ENCODE results near the gene SMIM21. TPM values are rescaled to one million over a fixed set of nuclear protein-coding genes. Genes with fewer than 3 reads are reported as not detected.

The SMIM21 gene
- total and polyA plus RNA-seq, 2 of the 8 experiments (the other 6 are each of a cell fraction or from before 2014, with no cell fraction given), result not detected

DNA sequence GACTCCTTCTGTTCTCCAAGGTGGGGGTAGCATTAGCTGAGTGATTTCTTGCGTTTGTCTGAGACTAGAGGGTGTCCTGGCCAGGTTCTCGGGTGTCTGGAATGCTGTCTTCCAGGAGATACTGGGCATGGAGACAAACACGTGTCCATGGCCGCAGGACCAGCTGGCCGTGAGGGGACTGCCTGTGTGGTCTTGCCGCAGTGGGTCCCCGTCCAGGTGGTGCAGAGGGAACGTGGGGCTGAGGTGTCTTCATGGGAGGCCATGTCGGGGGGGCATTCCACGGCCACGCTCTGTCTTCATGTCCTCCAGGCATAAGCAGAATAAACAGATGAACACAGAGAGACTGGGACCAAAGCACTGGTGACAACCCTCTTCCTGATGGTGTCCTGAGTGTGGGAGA is 66.6 kb downstream of the SMIM21 start:
- DNase-seq (ENCODE audit: low read depth in 1 of 2, low spot score in 2 of 2) (no peak), FAIRE-seq (no peak)
- Histone ChIP-seq H2BK15ac (ENCODE audit: low read length) (no peak overlapping the region), H3K27me3 (replicated peaks in 1 of 4; ENCODE audit: control insufficient read depth in 3 of 4, extremely low read depth in 1 of 4, insufficient read depth in 3 of 4, low read length in 3 of 4) (no peaks in the 10 kb centered on the region), H4K91ac (replicated peaks; ENCODE audit: insufficient read length, low read length) (peak overlapping the region; percentile 31), H2AK5ac (ENCODE audit: low read depth, low read length) (peak overlapping the region; percentile 17), H3K4ac (replicated peaks; ENCODE audit: insufficient read length, low read depth, low read length) (no peak overlapping the region), H3K4me1 (replicated peaks in 1 of 4; ENCODE audit: control insufficient read depth in 3 of 4, insufficient read depth in 4 of 4, low read length in 3 of 4) (no peaks in the 10 kb centered on the region; a peak in 1 of 7 replicates), H3K79me2 (ENCODE audit: control insufficient read depth in 1 of 2, insufficient read depth in 2 of 2, low read length in 2 of 2) (no peaks in the 10 kb centered on the region), H3K36me3 (ENCODE audit: control insufficient read depth in 2 of 4, insufficient read depth in 4 of 4, low read length in 3 of 4) (no peaks in the 10 kb centered on the region), H3K23me2 (ENCODE audit: low read depth, low read length) (peaks cover 7% of the 10 kb centered on the region; the same call in 1 of the 2 replicates), H3K9ac (replicated peaks in 1 of 4; ENCODE audit: extremely low read depth in 1 of 4, low read depth in 3 of 4, low read length in 3 of 4) (no peak overlapping the region), H3K18ac (ENCODE audit: extremely low read depth, low read length) (no peak overlapping the region), H4K20me1 (replicated peaks in 1 of 2; ENCODE audit: control insufficient read depth in 1 of 2, insufficient read depth in 2 of 2, low read length in 2 of 2) (peaks cover 0 to 4% of the 10 kb centered on the region in 2 experiments), H3K9me3 (ENCODE audit: insufficient read depth in 2 of 2, low read depth in 1 of 2, low read length in 1 of 2) (peaks cover 5 to 6% of the 10 kb centered on the region in 2 experiments; a peak in 1 of 4 replicates), H3K56ac (replicated peaks; ENCODE audit: insufficient read length, low read depth, low read length) (no peak overlapping the region), H3K4me3 (ENCODE audit: extremely low read depth in 1 of 4, insufficient read depth in 2 of 4, low read depth in 3 of 4, low read length in 4 of 4) (no peak overlapping the region), H3K79me1 (ENCODE audit: low read depth, low read length) (no peaks in the 10 kb centered on the region), H2BK20ac (ENCODE audit: low read length) (no peak overlapping the region), H2BK5ac (ENCODE audit: low read depth, low read length) (peak overlapping the region; percentile 67; the same call in 1 of the 2 replicates), H4K8ac (ENCODE audit: extremely low read depth, insufficient read depth, low read length) (no peak overlapping the region), H3K4me2 (ENCODE audit: insufficient read depth in 1 of 2, low read depth in 2 of 2, low read length in 2 of 2) (no peak overlapping the region), H4K5ac (ENCODE audit: insufficient read length, low read depth, low read length) (no peak overlapping the region), H2AFZ (ENCODE audit: low read length) (no peak overlapping the region), H2BK12ac (ENCODE audit: low read depth, low read length) (peak overlapping the region; percentile 83; the same call in 1 of the 2 replicates), H3K23ac (ENCODE audit: insufficient read length) (no peak overlapping the region), H3K14ac (ENCODE audit: insufficient read length) (peak overlapping the region; percentile 28), H2BK120ac (replicated peaks; ENCODE audit: low read depth, low read length) (no peak overlapping the region), H3K27ac (ENCODE audit: low read depth, low read length) (no peak overlapping the region)
- WGBS, 2 experiments (ENCODE audit: extremely low coverage in 1 of 2, insufficient coverage in 1 of 2, insufficient read length in 1 of 2, insufficient replicate concordance in 2 of 2, low coverage in 1 of 2, low lambda C conversion rate in 2 of 2, missing lambda C conversion rate in 1 of 2), result 91% methylated on average over 11 of the region's 11 CpGs; no CpG with 5 or more reads in 1 of the 2 experiments
- CTCF ChIA-PET (ENCODE audit: partially characterized antibody), result no interaction called here
- TF ChIP-seq ASH2L (IDR thresholded peaks at IDR 0.05; ENCODE audit: low read length) (no peak), JUN (IDR thresholded peaks at IDR 0.05; ENCODE audit: low read depth, low read length) (no peak)
- POLR2A ChIA-PET (ENCODE audit: partially characterized antibody), result no interaction called here
